ENCODE measurements around the gene PES1.
"Not testable (repeated sequence)": the region's sequence is repeated elsewhere in the genome, so short reads cannot be mapped to it uniquely, and the experiment has no call there.

PES1 gene

DNA sequence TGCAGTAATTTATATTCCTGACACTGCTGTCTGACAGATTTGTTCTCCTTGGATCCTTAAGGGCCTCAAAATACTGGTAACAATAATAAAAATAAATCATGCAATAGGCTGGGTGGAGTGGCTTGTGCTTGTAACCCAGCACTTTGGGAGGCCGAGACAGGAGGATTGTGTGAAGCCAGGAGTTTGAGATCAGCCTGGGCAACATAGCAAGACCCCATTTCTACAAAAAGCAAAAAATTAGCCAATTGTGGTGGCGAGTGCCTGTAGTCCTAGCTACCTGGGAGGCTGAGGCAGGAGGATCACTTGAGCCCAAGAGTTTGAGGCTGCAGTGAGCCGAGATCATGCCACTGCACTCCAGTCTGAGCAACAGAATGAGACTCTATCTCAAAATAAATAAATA lies 39.9 kb downstream of the PES1 start:
- DNase-seq: not testable (repeated sequence)

DNA sequence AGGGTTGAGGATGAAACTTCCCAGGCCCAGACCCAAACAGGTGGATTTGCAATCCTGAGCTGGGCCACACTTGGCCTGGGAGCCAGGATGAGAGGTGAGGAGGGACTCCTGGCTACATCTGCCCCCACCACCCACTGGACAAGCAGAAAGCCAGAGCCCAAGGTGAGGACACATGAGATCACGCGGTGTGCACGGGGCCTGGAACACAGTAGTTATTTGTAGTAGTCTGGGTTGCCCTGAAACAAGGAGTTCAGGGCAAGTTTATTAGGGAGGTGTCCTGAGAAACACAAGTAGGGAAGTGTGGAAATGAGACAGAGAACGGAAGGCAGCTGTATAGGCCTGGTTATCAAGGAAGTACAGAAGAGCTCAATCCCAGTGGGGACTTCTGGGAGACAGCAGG lies 44.5 kb downstream of the PES1 start:
- no peak for DNase-seq

DNA sequence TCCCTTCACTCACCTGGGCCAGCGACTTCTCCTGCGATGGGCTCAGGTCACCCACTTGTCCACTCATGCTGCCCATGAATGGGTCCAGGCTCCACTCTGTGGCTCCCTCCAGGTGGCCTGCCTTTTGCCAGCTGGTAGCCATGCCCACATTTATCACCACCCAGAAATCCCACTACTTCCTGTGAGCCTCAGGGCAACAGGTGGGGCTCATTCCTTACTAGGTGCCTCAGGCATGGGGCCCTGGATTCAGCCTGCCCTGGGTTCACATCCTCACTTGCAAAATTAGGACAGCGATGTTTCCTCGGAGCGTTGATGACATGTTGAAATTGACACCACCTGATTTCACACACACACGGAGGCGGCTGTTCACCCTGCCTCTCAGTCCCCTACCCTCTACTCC lies 45.1 kb downstream of the PES1 start, which contains the start of gene SEC14L6:
Gene SEC14L6 (minus strand): TSS at position 126 of the 400 bp plus-strand sequence. CDS start 59 bp downstream, at position 67.
- DNase-seq: no peak

DNA sequence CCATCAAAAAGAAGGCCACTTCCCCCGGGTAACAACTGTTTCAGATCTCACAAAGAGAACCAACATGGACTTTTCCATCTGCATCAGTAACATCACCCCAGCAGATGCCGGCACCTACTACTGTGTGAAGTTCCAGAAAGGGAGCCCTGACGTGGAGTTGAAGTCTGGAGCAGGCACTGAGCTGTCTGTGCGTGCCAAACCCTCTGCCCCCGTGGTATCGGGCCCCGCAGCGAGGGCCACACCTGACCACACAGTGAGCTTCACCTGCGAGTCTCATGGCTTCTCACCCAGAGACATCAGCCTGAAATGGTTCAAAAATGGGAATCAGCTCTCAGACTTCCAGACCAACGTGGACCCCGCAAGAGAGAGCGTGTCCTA lies 48.9 kb downstream of the PES1 start:
- no peak for DNase-seq

DNA sequence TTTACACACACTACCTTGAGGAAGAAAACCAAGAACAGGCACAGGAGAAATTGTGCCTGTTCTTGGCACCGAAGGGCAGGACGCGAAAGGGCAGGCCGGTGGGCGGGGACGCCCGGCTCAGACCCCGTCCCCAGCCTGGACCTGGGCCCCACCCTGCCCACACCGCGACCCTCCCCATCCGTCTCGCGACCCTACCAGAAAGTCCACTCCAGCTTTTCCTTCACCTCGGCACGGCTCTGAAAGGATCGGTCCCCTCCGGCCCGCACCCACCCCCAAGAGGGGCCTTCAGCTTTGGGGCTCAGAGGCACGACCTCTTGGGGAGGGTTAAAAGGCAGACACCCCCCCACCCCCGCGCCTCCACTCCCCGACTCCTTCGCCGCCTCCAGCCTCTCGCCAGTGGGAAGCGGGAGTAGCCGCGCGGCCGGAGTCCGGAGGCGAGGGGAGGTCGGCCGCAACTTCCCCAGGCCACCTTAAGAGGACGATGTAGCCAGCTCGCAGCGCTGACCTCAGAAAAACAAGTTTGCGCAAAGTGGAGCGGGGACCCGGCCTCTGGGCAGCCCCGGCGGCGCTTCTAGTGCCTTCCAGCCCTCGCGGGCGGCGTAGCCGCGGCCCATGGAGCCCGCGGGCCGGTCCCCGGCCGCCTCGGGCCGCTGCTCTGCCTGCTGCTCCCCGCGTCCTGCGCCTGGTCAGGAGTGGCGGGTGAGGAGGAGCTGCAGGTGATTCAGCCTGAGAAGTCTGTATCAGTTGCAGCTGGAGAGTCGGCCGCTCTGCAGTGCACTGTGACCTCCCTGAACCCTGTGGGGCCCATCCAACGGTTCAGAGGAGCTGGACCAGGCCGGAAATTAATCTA lies 49.5 kb downstream of the PES1 start:
- DNase-seq: peak in 1 of 2 experiments; percentile 44

DNA sequence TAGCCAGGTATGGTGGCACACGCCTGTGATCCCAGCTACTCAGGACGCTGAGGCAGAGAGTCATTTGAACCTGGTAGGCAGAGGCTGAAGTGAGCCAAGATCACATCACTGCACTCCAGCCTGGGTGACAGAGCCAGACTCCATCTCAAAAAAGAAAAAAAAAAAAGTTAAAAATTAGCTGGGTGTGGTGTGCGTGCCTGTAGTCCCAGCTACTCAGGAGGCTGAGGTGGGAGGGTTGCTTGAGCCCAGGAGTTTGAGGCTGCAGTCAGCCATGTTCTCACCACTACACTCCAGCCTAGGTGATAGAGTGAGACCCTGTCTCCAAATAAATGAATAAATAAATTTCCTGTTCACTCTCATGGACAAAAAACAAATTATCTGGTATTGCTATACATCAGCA lies 50.2 kb downstream of the PES1 start:
- not testable (repeated sequence) for DNase-seq

DNA sequence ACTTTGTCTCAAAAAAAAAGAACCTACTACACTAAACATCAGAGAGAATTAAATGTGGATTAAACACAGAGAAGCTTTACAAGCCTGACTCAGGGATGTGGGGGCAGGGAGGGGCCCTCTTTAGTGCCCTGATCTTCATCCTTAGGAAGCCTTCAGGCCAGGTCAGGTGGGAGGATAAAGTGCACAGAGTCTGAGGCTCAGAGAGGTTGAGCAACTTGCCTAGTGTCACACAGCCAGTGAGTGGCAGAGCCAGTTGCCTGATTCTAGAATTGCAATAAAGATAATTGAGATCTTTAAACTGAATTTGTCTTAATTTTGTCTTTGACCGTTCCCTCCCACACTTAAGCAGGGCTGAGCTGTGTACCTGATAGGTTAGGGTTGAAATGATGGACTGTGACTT lies 52.3 kb downstream of the PES1 start:
- DNase-seq: no peak

DNA sequence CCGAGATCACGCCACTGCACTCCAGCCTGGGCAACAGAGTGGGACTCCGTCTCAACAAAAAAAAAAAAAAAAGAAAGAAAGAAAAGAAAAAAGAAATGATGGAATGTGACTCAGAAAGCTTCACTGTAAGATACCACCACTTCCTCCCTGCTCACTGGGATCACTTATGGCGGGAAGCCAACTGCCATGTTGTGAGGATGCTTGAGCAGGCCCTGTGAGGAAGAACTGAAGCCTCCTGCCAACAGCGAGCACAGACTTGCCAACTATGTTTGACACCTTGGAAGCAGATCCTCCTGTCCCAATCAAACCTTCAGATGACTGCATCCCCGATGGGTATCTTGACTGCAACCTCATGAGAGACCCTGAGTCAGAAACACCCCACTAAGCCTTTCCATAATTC lies 53.4 kb downstream of the PES1 start:
- no peak for DNase-seq

DNA sequence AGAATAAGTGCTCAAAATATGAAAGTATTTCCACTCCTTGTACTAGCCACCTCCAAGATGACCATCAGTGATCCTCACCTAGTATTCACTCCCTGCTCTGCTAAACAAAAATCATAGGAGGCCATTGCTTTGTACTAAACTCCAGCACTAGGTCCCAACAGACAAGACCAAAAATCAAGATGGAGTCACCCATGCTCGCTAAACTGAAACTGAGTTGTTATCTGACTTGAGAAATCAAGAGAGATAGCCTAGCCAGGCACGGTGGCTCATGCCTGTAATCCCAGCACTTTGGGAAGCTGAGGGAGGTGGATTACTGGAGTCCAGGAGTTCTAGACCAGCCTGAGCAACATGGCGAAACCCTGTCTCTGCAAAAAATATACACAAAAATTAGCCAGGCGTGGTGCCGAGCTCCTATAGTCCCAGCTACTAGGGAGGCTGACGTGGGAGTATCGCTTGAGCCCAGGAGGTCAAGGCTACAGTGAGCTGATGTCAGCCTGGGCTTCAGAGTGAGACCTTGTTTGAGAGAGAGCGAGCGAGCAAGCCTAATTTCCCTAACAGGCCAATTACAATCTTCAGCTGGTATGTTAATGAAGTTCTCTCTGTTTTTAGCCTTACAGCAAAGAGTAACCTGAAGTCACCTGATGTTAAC lies 54.5 kb downstream of the PES1 start:
- DNase-seq: peak; percentile 63 to 72

DNA sequence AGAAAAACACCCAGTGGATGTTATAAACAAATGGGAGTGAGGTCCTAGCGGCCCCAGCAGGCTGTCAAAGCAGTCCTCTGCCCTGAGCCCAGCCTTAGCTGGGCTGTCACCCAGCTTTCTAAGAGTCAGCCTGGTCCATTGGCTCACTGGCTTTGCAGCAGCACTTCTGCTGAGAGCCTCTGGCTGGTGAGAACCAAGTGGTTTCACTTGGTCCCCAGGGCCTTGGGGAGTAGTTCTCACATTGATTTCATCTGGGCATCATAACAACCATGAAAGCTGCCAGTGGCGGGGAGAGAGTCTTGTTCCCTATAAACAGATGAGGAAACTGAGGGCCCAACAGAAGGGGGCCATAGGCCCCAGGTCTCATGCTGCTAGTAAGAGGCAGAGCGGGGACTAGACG lies 56.5 kb downstream of the PES1 start:
- no peak for DNase-seq

DNA sequence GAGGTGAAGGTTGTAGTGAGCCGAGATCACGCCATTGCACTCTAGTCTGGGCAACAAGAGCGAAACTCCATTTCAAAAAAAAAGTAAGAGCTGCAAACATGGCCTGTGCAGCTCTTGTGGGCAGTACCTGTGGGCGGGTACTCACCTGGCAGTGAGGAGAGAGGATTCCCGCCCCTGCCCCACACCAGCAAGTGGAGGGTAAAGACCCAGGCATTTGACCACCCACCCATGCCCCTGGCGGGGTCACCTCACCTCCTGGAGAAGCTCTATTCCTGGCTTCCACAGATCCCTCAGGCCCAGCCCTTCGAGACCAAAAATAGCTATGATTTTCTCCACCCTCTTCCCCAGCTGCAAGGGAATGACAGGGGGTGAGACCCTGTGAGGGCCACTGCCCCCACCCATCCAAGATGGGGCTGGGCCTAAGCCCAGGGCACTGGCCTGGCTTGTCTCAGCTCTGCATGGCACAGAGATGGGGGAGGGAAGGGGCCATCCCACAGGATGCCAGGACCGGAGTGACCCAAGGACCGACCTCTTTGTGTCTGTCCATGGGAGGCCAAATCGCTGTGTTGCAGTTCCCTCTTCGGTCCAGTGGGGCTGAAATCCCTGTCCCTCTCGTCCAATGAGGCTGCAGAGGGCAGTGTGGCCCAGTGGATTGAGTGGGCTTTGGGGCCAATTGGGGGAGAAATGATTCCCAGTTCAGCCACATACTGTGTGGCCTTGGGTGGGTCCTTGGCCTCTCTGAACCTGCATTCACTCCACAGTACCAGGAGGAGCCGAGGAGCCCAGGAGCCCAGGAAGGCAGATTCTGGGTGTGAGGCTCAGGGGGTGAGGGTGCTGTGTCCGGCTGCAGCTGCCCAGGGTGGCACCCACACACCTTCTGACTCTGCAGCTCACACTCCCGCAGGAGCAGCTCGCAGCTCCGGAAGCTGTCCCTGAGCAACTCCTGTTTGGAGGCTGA lies 59.8 kb downstream of the PES1 start:
- DNase-seq: no peak

DNA sequence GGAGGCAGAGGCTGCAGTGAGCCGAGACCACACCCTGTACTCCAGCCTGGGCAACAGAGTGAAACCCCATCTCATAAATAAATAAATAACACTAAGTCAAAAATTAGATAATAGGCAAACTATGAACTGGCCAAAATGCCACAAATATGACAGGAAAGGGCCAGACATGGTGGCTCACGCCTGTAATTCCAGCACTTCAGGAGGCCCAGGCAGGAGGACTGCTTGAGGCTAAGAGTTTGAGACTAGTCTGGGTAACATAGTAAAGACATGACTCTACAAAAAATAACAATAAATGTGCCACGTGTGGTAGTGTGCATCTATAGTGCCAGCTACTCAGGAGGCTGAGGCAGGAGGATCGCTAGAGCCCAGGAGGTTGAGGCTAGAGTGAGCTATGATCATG lies 65.1 kb downstream of the PES1 start:
- no peak for DNase-seq
